GM12878 (cell line): Measurements from ENCODE around the gene IER3. TPM values are rescaled to one million over a fixed set of nuclear protein-coding genes. Genes with fewer than 3 reads are reported as not detected.

ENCODE experiments used
- BHLHE40 ChIP-seq, 2 experiments: fragments of 450-650 bp in 1 of 2; IDR thresholded peaks; 2 replicates each; pipeline ENCODE4 v1.6.1; 2011 to 2017; ENCODE audit warnings: low read depth in 2 of 2, borderline replicate concordance in 1 of 2, improper control_type of control experiment in 1 of 2, low read length in 1 of 2, mild to moderate bottlenecking in 1 of 2
- BMI1 ChIP-seq: fragments of 450-650 bp; IDR thresholded peaks from 2 replicates; pipeline ENCODE4 v1.6.1; 2016; ENCODE audit warnings: mild to moderate bottlenecking, moderate library complexity, borderline replicate concordance
- CBFB ChIP-seq: IDR thresholded peaks from 2 replicates; pipeline ENCODE4 v1.6.1; 2016; ENCODE audit warnings: antibody characterized with exemption, low read depth
- CHD2 ChIP-seq: IDR thresholded peaks from 2 replicates; pipeline ENCODE4 v1.6.1; 2011; ENCODE audit warnings: low read depth, low read length, improper control_type of control experiment, borderline replicate concordance
- E2F8 ChIP-seq: fragments of 450-650 bp; IDR thresholded peaks from 2 replicates; pipeline ENCODE4 v1.6.1; 2018; ENCODE audit warnings: mild to moderate bottlenecking, low read depth, moderate library complexity; ENCODE audit not compliant: partially characterized antibody
- EP300 ChIP-seq, 2 experiments: fragments of 150-350 bp in 1 of 2; IDR thresholded peaks; 2 replicates each; pipeline ENCODE4 v1.6.1; 2011 to 2012; ENCODE audit warnings: low read depth in 2 of 2, low read length in 2 of 2, borderline replicate concordance in 1 of 2, improper control_type of control experiment in 1 of 2, inconsistent platforms in 1 of 2; ENCODE audit not compliant: control insufficient read depth in 1 of 2
- HSF1 ChIP-seq: fragments of 150-350 bp; IDR thresholded peaks from 2 replicates; pipeline ENCODE4 v1.6.1; 2014; ENCODE audit warnings: mild to moderate bottlenecking, low read depth, low read length
- PML ChIP-seq: IDR thresholded peaks from 2 replicates; pipeline ENCODE4 v1.6.1; 2012; ENCODE audit warnings: low read length, inconsistent platforms
- REST ChIP-seq: IDR thresholded peaks from 2 replicates; pipeline ENCODE4 v1.6.1; 2012; ENCODE audit warnings: mild to moderate bottlenecking, low read depth, low read length
- RUNX3 ChIP-seq: IDR thresholded peaks from 2 replicates; pipeline ENCODE4 v1.6.1; 2012; ENCODE audit warnings: low read length, inconsistent platforms
- SMAD5 ChIP-seq: IDR thresholded peaks from 2 replicates; pipeline ENCODE4 v1.6.1; 2016; ENCODE audit warnings: antibody characterized with exemption, low read depth
- SMC3 ChIP-seq: IDR thresholded peaks from 2 replicates; pipeline ENCODE4 v1.6.1; 2011; ENCODE audit warnings: low read length, improper control_type of control experiment, borderline replicate concordance
- TARDBP ChIP-seq: IDR thresholded peaks from 2 replicates; pipeline ENCODE4 v1.6.1; 2016; ENCODE audit warnings: borderline replicate concordance
- ZBTB40 ChIP-seq: fragments of 450-650 bp; IDR thresholded peaks from 2 replicates; pipeline ENCODE4 v1.6.1; 2016; ENCODE audit warnings: mild to moderate bottlenecking, moderate library complexity, borderline replicate concordance
- polyA plus RNA-seq, 11 experiments: library from polyadenylated mRNA; depleted of rRNA in 4 of 11; unstranded in 6 of 11; stranded (reverse) in 5 of 11; fragments of >200 nt; fragmentation: Nextera tagmentation in 4 of 11; fragmentation: Illumina TruSeq in 1 of 11; extraction: Ambion mirVana in 4 of 11; extraction: Trizol in 1 of 11; gene quantifications; 1 replicate in 1 of 11; 2 replicates in 10 of 11; pipeline versions ENCODE4 v1.2.1 to v1.2.3, GENCODE V29; 2011 to 2016; ENCODE audit warnings: inconsistent platforms in 2 of 11, missing spikeins in 2 of 11, low read depth in 1 of 11
- total RNA-seq, 4 experiments: library from RNA; depleted of rRNA in 3 of 4; stranded (reverse); fragments of >200 nt in 3 of 4; fragmentation: Illumina TruSeq in 1 of 4; extraction: Trizol in 1 of 4; gene quantifications; 2 replicates each; pipeline versions ENCODE4 v1.2.1 to v1.2.3, GENCODE V29; 2013 to 2021

IER3 gene
- total and polyA plus RNA-seq, 10 of the 15 experiments (the other 5 are each of a cell fraction or from before 2014, with no cell fraction given) = 1.9 to 100 (median 32.3) TPM

- TF ChIP-seq SMC3 = 0 out of 2 replicates have a peak, but pooled peaks have one; percentile 4
- TF ChIP-seq E2F8 = peak; percentile 68
- TF ChIP-seq ZBTB40 = no peak
- TF ChIP-seq BHLHE40 (IDR thresholded peaks at IDR 0.05; ENCODE audit: borderline replicate concordance in 1 of 2, low read depth in 2 of 2, low read length in 1 of 2) = peak; percentile 89 to 97
- peak; percentile 87 for TF ChIP-seq CHD2
- no peak for TF ChIP-seq REST
- no peak for TF ChIP-seq BMI1
- no peak for TF ChIP-seq TARDBP
- no peak for TF ChIP-seq RUNX3
- TF ChIP-seq SMAD5 = peak; percentile 22; the same call in 1 of the 2 replicates
- TF ChIP-seq PML = no peak
- no peak for TF ChIP-seq CBFB
- no peak for TF ChIP-seq HSF1
- no peak for TF ChIP-seq EP300 (IDR thresholded peaks at IDR 0.05; ENCODE audit: borderline replicate concordance in 1 of 2, control insufficient read depth in 1 of 2, low read depth in 2 of 2, low read length in 2 of 2)
Observed at GRCh38 chr6:30721198-30722024, 22.9 kb downstream of the IER3 start (continued).
